Measurements from ENCODE around the gene LCE6A.

The LCE6A gene, protein sequence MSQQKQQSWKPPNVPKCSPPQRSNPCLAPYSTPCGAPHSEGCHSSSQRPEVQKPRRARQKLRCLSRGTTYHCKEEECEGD

DNA sequence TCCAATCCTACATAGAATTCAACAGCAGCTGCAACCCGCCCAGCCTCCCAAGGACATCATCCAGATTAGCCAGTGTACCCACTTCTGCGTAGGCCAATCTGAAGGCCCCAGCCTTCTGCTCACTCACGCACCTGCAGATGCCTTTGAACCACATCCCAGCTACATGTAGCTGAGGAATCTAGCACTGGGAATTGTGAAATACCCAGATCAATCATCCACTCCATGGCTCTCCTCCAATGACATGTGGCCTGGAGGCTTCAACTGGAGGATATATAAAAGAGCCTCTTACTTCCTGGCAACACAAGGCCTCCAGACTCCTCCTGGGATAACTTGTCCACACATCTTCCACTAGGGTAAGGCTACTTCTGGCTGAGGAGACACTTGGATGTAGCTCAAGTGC is at the start of gene LCE6A:
Gene LCE6A (plus strand): TSS at position 301 of the 400 bp plus-strand sequence. CDS start 665 bp downstream, outside the sequence.
- DNase-seq (ENCODE audit: low read depth), result no peak

DNA sequence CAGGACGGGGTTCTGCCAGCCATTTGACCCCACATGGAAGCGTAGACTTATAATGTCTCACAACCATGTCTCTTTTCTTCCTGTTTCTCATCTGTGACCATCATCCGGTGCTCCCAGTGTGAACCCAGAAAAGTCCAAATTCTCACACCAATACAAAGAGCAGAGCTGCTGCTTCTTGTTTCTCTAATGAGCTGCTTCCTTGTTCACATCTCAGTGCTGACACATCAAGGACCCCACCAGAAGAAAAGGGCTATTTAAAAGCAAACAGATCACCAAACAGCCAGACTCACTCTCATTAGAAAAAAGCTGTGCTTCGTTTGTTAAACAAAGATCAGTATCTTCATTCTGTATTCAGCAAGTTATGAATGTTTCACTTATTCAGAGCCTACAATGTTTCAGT is 47.0 kb upstream of the LCE6A start:
- DNase-seq (ENCODE audit: low read depth), result no peak

DNA sequence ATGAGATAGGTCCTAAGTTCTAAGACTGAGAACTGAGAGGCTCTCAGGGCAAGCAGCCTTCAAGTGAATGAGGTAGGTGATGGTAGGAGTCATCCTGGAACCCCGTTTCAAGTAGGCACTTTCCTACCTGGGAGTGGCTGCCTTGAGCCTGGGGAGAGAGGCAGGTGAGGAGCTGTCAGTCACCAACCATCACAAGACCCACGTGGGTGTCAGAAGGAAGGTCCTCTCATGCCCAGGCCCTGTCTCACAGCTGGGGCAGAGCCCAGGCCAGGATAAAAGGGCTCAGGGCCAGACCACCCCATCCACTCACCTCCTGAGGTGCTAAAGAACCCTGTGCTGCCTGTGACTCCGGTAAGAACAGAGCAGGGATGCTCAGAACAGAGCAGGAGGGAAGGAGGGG is 46.2 kb upstream of the LCE6A start, which contains the start of gene LCE1D:
Gene LCE1D (plus strand): TSS at position 301 of the 400 bp plus-strand sequence. CDS start 1,074 bp downstream, outside the sequence.
- no peak for DNase-seq (ENCODE audit: low read depth)

DNA sequence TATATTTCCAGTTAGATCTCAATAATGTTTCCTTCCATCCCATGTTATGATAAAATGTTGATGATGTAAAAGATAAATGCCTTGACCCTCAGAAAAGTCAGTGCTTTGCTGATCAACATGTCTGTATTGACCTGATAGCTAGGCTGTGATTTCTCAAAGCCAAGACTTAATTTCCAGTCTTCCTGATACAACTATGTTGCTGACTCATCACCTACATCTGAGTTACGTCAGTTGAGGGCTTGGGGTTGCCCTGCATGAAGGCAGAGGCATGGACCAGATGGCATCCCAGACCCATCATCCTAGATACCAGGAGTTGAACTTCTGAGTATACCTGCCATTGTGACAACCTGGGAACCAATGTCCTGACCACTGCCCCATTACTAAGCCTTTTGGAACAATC is 41.3 kb upstream of the LCE6A start:
- DNase-seq (ENCODE audit: low read depth), result no peak

DNA sequence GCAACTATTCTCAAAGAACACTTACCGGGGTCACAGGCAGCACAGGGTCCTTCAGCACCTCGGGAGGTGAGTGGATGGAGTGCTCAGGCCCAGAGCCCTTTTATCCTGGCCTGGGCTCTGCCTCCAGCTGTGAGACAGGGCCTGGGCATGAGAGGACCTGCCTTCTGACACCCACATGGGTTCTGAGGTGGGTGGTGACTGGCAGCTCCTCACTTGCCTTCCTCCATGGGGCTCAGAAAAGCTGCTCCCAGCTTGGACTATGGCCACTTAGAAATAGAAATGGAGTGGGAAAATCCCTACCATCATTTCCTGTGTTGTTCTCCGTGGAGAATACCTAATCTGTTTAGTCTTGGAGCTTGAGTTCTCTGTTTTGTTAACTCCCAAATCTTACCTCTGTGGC is 36.1 kb upstream of the LCE6A start, which contains the start of gene LCE1C:
Gene LCE1C (minus strand): TSS at position 76 of the 400 bp plus-strand sequence. CDS start 1,173 bp downstream, outside the sequence.
- no peak for DNase-seq (ENCODE audit: low read depth)

DNA sequence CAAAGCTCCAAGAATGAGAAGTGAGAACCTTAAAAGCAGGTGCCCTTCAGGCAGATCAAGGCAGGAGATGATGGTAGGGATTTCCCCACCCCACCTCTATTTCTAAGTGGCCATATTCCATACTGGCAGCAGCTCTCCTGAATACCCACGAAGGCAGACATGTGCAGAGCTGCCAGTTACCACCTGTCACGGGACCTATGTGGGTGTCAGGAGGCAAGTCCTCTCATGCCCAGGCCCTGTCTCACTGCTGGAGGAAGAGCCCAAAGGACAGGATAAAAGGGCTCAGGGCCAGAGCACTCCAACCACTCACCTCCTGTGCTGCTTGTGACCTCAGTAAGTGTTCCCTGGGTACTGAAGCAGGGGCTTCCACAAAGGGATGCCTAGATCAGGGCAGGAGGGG is 31.6 kb upstream of the LCE6A start:
- DNase-seq (ENCODE audit: low read depth), result no peak

DNA sequence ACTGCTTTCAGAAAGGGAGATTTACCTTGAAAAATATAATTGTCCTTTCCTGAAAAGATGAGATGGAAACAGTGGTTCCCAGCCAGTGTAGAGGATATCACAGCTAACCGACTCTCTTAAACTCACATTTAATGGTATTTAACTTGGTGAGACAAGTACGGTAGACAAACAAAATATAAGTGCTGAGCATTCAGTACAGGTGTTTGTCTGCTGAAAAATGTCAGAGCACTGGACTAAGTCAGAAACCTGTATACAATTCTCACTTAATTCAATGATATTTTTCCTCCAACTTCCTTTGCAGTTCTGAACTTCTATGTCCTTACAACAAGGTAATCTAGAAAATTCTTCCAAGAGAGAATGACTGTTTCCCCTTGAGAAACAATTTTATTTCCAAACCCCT is 31.0 kb upstream of the LCE6A start, which contains the start of gene LCE1B:
Gene LCE1B (plus strand): TSS at position 301 of the 400 bp plus-strand sequence. CDS start 476 bp downstream, outside the sequence.
- DNase-seq (ENCODE audit: low read depth), result no peak

DNA sequence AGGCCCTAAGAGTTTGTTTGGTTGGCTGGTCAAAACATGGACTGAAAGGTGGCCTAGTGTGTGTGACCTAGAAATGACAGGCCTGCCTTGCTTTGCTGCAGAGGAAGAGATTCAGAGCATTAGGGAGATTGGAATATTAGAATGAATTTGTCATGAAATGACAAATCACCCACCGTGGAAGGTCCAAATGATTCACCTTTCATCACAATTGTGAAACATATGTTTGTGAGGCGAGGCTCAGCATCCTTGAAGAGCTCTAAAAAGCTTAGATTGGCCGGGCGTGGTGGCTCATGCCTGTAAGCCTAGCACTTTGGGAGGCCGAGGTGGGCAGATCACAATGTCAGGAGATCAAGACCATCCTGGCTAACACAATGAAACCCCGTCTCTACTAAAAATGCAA is 25.3 kb upstream of the LCE6A start:
- no peak for DNase-seq (ENCODE audit: low read depth)

DNA sequence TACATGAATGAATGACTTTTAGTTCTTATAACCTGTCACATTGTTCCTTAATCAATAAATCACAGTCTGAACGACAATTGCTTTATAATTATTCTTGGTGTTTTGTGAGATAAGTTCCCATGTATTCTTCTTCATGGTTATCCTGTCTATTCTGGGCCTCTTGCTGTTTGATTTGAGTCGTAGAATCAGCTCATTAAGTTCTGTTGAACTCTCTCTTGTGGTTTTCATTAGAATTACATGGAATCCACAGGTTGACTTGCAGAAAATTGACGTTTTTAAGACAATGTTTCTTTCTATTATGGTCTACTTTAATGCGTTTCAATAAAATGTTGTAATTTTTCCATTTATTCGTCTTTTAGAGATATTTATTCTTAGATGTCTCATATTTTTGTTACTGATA is 19.4 kb upstream of the LCE6A start:
- DNase-seq (ENCODE audit: low read depth), result no peak

DNA sequence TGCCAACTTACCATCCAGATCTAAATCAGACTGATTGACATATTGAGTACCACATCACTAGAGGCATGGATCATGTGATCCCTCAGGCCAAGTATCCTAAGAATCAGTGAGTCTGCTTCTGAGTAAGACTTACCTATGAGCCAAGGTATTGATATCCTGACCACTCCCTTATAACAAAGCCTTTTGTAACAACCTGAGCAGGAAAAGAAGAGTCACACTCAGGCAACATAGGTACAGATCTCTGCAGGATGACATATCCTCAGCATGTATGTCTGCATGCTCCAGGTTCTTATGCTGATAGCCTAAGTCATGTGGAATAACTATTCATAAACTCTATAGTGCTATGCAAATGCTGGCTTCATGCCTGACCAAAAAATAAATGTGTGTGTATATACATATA is 17.7 kb upstream of the LCE6A start:
- DNase-seq (ENCODE audit: low read depth), result no peak

DNA sequence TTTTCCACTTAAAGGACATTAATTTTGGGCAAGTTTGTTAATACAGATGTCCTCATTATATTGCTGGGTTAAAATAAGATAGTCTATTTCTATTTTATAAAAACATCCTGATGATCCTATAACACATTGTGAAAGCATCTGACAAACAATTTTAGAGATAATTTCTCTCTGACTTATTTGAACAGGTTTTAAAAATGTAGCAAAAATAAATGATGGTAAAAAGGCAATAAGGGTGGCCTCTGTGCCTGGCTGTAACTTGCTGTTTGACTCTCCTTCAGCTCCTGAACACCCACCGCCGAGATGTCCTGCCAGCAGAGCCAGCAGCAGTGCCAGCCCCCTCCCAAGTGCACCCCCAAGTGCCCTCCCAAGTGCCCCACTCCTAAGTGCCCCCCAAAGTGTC is 15.5 kb upstream of the LCE6A start, which contains the start of gene LCE1A:
Gene LCE1A (plus strand): TSS at position 301 of the 400 bp plus-strand sequence. CDS start 0 bp downstream, at position 301.
- no peak for DNase-seq (ENCODE audit: low read depth)

DNA sequence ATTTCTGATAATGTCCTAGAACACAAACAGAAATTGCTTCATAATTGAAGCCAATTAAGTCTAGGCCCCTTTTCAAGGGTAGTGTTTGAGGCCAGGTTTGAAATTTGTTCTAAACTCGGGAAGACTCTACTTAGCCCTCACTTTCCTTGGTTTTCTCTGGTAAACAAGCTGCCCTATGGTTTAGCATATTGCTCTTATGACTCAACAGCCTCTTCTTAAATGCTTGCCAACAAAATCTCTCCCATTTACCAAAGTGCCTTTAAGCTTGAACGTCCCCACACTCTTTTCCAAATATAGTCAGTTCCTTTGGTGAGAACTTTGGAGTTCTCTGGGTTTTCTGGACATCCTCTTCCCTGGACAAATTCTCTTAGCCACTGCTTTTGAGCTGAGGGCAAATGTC is 5.8 kb upstream of the LCE6A start:
- no peak for DNase-seq (ENCODE audit: low read depth)

DNA sequence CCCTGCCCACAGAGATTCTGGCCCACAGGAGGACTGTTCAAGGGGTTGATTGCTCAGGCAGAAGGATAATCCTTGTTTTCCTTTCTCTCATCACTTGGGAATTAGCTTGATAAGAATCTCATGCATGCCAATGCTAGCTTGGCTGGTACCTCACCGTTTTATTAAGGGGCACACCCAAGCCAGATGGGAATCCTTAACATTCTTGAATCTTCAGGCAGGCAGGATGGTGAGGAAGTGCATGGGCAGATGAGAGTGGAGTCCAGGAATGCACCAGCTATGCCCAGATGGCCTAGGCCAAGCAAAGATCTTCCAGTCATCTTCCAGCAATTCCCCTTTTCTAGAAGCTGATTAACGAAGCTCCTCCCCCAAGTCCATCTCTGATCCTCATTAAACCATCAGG is 13.0 kb downstream of the LCE6A start:
- DNase-seq (ENCODE audit: low read depth), result no peak

DNA sequence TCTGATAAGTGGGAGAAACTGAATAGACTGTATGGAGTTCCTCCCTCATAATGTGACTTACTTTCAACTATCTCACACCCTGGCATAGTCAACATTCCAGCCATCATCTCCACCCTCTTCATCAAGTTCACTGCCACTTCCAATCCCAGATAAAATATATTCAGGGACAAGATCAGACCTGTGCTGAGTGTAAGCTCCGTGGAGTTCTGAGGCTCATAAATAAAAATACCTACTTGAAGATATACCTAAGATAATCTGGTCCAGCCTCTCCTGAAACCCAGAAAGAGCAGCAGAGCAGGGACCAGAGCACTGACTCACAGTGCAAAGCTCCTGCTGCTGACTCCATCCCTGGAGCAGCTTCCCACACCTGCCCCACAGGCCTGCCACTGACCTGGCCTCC is 15.4 kb downstream of the LCE6A start:
- no peak for DNase-seq (ENCODE audit: low read depth)

DNA sequence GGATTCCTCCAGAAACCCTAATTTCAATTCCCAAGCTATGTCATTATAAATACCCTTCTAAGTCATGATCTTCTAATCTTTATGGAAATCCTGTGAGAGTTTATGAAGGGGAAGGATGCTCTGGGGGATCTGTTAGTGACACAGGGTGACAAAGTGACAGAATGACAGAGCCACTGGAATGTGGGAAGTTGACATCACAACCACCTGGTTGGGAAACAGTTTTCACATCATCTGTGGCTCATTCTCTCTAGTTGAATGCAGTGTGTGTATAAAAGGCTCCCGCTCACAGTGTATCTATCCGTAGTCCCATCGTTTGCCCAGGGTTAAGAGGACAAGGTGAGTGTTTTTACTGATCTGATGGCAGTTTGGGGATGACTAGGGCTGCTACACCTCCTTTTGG is 17.0 kb downstream of the LCE6A start, which contains the start of gene LCE7A:
Gene LCE7A (plus strand): TSS at position 301 of the 400 bp plus-strand sequence. CDS start 702 bp downstream, outside the sequence.
- DNase-seq (ENCODE audit: low read depth), result no peak

DNA sequence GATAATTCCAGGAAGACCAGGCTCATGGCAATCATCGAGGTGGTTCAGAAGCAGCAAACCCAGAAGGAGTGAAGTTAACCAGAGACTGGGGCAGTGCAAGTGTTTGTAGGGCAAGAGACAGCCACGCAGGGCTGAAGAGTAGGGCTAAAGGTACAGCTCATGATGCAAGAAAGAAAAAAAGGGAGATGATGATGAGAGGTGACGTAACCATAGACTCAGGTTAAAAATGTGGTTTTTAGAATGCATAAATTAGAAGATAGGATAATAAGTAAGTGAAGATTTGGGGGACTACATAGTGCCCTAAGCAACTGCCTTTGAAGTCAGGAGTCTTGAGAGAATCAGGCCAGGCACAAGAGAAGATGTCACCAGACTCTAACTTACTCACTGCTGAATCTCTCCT is 17.5 kb downstream of the LCE6A start:
- DNase-seq (ENCODE audit: low read depth), result no peak

DNA sequence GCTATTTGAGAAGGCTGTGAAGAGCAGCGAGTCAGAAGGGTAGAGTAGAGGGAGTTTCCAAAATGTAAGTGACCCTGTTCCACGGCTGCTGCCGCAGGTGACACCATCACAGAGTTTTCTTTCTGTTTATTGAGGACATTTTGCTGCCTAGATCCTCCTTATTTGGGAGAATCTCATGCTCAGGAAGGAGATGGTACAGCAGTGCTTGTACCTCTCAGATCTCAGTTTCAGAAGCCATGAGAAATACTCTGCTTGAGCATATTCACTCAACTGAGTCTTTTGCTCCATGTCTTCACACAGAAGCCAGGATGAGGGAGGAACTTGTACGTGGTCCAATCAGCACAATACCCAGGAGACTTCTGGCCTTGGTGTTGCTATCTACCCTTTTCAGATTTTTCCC is 18.7 kb downstream of the LCE6A start:
- no peak for DNase-seq (ENCODE audit: low read depth)

DNA sequence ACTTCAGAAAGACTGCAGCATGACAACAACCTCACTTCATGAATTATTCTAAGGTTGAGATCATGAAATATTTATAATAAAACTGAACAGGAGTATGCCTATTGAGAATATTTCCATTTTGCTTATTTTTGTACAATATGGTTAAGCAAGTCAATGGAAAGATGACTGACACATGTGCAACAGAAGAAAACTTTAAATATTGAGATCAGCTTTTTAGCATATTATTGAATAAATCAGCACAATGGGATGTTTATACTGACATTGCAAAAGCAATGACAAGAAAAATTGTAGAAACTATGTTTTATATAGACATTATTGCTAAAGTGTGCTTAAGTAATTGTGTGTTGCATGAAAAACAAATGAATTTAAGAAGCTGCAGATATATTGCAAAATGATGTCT is 21.8 kb downstream of the LCE6A start:
- DNase-seq (ENCODE audit: low read depth), result no peak

DNA sequence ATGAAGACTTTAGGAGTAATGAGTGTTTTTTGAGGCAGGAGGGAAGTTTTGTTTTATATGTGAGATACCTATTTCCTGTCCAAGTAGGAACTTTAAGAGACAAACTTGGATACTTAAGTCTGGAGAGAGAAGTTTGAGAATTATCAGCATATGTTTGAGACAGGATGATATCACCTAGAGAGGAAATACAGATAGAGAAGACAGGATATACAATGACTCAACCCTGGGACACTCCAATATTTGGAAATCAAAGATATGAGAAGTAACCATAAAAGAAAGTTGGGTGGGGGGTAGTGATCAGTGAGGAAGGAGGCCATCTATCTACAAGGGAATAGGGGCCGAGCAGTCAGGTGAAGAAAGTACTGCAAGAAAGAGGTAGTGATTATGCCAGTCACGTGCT is 23.7 kb downstream of the LCE6A start:
- DNase-seq (ENCODE audit: low read depth), result no peak

DNA sequence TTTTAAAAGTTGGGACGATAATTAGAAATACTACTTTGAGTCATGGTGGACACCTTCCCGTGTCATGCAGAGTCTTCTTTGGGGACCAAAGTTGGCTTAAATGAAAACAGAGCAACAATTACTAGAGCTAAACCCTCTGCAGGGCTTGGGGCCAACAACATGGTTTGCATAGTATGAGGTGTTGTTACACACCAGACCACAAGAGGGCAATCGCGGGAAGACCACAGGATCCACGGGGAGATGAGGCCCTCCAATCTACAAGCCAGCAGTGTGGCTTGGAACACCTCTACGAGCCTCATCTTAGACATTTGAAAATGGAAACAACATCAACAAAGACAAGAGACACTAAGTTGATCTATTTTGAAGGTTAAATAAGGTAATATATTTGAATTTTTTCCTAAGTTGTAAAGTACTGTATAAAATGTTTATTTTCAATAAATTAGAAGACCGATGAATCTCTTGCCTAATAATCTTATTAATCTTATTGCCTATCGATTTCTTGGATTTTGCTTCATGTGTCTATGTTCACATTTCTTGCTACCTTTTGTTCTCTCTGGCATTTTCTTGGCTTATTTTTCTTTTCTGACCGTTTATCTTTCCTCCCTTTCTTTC is 27.3 kb downstream of the LCE6A start:
- peak; percentile 21 for DNase-seq (ENCODE audit: low read depth)

DNA sequence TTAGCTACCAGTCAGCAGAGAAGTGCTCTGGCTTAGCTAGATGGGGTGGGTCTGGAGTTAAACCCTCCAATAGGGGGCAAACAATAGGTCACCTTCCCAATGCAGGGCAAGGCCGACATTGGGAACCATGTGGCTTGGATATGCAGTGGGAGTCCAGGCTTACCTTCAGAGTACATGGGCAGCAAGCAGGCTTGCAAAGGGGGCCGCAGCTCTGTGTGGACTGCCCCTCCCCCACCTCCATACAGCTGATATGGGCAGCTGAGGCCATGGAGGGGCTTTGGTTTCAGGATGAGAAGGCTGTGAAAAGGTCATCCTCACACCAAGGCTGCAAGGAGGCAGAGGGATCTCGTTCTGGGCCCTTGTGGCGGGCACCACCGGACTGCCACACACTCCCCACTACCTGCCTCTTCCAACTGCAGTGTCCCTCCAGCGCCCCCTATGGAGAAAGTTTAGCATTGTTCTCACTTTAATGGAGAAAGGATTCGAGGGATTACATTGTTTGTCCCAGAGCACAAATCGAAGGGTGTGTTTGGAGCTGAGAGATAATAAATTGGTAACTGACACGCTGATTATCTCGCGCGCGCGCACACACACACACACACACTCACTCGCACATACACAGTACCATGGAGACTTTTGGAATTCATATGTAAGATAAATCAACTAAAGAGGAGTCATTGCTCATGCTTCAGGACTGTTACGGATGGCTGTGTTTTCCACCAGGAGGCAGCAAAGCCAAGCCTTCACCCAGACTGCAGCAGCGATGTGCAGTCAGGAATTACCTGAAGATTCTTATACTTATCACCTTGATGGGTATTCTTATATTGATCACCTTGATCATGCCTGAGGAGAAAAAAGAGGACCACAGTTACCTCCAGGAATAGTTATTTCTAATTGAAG is 28.4 kb downstream of the LCE6A start:
- no peak for DNase-seq (ENCODE audit: low read depth)

DNA sequence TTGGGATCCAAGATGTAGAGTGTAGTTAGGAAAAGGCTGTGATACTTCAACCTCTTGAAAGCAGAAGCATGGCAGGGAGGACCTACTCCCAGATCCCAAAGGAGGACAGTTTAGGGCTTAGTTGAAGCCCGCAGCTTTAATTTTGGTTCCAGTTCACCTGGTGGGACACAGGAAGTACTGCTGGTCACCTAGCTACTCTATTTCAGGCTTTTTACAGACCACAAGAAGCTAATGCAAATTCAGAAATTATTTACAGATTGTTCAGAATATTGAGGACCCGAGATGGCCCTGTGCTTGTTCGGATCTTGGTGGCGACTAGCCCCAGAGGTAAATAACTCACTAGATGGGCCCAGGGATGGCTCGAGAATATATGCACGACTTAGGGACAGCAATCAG is 29.1 kb downstream of the LCE6A start:
- DNase-seq (ENCODE audit: low read depth), result no peak

DNA sequence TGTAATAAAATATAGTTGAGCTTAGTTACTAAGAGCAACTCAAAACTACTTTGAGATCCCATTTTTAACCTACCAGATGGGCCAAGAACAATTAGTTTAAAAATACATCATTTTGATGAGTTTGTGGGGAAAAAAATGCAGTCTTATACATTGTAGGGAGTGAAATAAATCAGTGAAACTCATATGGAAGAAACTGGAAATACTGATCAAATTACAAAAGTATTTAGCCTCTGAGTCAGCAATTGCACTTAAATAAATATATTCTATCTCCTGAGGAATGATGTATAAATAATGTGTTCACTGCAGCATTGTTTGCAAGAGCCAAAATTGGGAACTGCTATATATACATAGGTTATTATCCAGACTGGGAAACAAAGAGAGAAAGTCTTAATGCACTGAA is 30.8 kb downstream of the LCE6A start:
- no peak for DNase-seq (ENCODE audit: low read depth)
